ENCODE measurements around the gene SLC7A8. TPM values are rescaled to one million over a fixed set of nuclear protein-coding genes. Genes with fewer than 3 reads are reported as not detected.
"Not testable (repeated sequence)": the region's sequence is repeated elsewhere in the genome, so short reads cannot be mapped to it uniquely, and the experiment has no call there.

Gene SLC7A8
- total and polyA plus RNA-seq, 2 donors (not counting 1 experiment from before 2014, with no cell fraction given) = 0.25 to 1.1 TPM

DNA sequence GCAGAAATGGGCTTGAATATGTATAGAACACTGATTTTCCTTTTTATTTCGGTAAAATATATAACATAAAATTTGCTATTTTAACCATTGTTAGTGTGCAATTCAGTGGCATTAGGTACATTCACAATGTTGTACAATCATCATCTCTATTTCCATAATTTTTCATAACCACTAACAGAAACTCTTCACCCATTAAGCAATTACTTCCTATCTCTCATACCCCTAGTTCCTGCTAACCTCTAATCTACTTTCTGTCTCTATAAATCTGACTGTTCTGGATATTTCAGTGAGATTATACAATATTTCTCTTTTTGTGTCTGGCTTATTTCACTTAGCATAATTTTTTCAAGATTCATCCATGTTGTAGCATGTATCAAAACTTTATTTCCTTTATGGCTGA is 45.4 kb upstream of the SLC7A8 start:
- ChIA-PET POLR2A (no interaction called here), CTCF (interaction anchor here (0.7 kb wide), 1 partner anchor 243 kb away, joined by 4 read pairs; no protein-coding TSS in a partner anchor)
- WGBS (ENCODE audit: insufficient coverage) = no CpG with 5 or more reads among the region's 1 CpG
- H3K9ac ChIP-seq (ENCODE audit: low read length) = no peak overlapping the region
- no peak overlapping the region for H2AFZ ChIP-seq (ENCODE audit: insufficient read depth, low read depth, low read length, poor library complexity, severe bottlenecking)
- peaks cover 0 to 5% (median 0%) of the 10 kb centered on the region in 3 donors for H3K9me3 ChIP-seq (ENCODE audit: control extremely low read depth in 1 of 3, control insufficient read depth in 2 of 3, insufficient read depth in 1 of 3, low read length in 2 of 3)
- no peak overlapping the region for H3K4me3 ChIP-seq (ENCODE audit: control extremely low read depth in 1 of 5, extremely low read depth in 1 of 5, insufficient read depth in 1 of 5, low read depth in 2 of 5, low read length in 4 of 5)
- Mint-ChIP-seq H3K4me1 (peaks cover 2% of the 10 kb centered on the region), H3K4me3 (no peak overlapping the region), H3K27me3 (peaks cover 9% of the 10 kb centered on the region), H3K9me3 (ENCODE audit: insufficient read depth) (peaks cover 8% of the 10 kb centered on the region), H3K27ac (no peak overlapping the region)
- H3K79me2 ChIP-seq (ENCODE audit: control insufficient read depth, insufficient read depth, low read length) = no peaks in the 10 kb centered on the region
- H3K4me2 ChIP-seq (replicated peaks; ENCODE audit: low read depth, low read length, poor library complexity, severe bottlenecking) = no peak overlapping the region
- no peaks in the 10 kb centered on the region for H3K27me3 ChIP-seq (replicated peaks in 1 of 4; ENCODE audit: control extremely low read depth in 1 of 4, control insufficient read depth in 3 of 4, insufficient read depth in 4 of 4, low read length in 3 of 4)
- ATAC-seq (ENCODE audit: low read depth) = no peak
- no peak for DNase-seq
- intact Hi-C loops (cut with micrococcal nuclease) = no loop called here
- no peak overlapping the region for H3K27ac ChIP-seq (ENCODE audit: low read length in 2 of 2)
- H3K4me1 ChIP-seq (ENCODE audit: control insufficient read depth in 2 of 2, insufficient read depth in 2 of 2, low read length in 2 of 2) = no peaks in the 10 kb centered on the region
- H3K36me3 ChIP-seq (replicated peaks in 1 of 2; ENCODE audit: control extremely low read depth in 1 of 2, control insufficient read depth in 1 of 2, extremely low read depth in 1 of 2, insufficient read depth in 2 of 2, low read length in 1 of 2) = no peaks in the 10 kb centered on the region
- no peak for TF ChIP-seq EZH2 (IDR thresholded peaks at IDR 0.05; ENCODE audit: borderline replicate concordance, insufficient read depth, low read depth, low read length, poor library complexity, severe bottlenecking)
- TF ChIP-seq, protein P1, sequence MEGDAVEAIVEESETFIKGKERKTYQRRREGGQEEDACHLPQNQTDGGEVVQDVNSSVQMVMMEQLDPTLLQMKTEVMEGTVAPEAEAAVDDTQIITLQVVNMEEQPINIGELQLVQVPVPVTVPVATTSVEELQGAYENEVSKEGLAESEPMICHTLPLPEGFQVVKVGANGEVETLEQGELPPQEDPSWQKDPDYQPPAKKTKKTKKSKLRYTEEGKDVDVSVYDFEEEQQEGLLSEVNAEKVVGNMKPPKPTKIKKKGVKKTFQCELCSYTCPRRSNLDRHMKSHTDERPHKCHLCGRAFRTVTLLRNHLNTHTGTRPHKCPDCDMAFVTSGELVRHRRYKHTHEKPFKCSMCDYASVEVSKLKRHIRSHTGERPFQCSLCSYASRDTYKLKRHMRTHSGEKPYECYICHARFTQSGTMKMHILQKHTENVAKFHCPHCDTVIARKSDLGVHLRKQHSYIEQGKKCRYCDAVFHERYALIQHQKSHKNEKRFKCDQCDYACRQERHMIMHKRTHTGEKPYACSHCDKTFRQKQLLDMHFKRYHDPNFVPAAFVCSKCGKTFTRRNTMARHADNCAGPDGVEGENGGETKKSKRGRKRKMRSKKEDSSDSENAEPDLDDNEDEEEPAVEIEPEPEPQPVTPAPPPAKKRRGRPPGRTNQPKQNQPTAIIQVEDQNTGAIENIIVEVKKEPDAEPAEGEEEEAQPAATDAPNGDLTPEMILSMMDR (IDR thresholded peaks at IDR 0.05) = no peak
- no peaks in the 10 kb centered on the region for H4K20me1 ChIP-seq (ENCODE audit: control insufficient read depth, insufficient read depth, low read length, poor library complexity, severe bottlenecking)

DNA sequence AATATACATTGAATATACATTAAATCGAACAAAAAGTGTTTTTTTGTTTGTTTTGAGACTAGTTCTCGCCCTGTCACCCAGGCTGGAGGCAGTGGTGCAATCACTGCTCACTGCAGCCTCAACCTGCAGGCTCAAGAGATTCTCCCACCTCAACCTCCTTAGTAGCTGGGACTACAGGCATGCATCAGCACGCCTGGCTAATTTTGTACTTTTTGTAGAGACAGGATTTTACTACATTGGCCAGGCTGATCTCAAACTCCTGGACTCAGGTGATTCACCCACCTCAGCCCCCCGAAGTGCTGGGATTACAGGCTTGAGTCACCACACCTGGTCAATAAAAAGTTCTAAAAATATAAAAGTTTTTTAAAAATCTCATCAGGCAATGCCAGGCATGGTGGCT is 44.1 kb upstream of the SLC7A8 start:
- ChIA-PET POLR2A (no interaction called here), CTCF (interaction anchor here (0.7 kb wide), 1 partner anchor 39 kb away, joined by 3 read pairs; no protein-coding TSS in a partner anchor)
- no peaks in the 10 kb centered on the region for H3K27me3 ChIP-seq (replicated peaks in 1 of 4; ENCODE audit: control extremely low read depth in 1 of 4, control insufficient read depth in 3 of 4, insufficient read depth in 4 of 4, low read length in 3 of 4)
- H4K20me1 ChIP-seq (ENCODE audit: control insufficient read depth, insufficient read depth, low read length, poor library complexity, severe bottlenecking) = no peaks in the 10 kb centered on the region
- H3K4me3 Mint-ChIP-seq = no peak overlapping the region
- no peak overlapping the region for H3K4me2 ChIP-seq (replicated peaks; ENCODE audit: low read depth, low read length, poor library complexity, severe bottlenecking)
- H3K79me2 ChIP-seq (ENCODE audit: control insufficient read depth, insufficient read depth, low read length) = no peaks in the 10 kb centered on the region
- no peak overlapping the region for H3K27ac ChIP-seq (ENCODE audit: low read length in 2 of 2)
- no peak overlapping the region for H3K9ac ChIP-seq (ENCODE audit: low read length)
- H3K27ac Mint-ChIP-seq = no peak overlapping the region
- peaks cover 12% of the 10 kb centered on the region for H3K27me3 Mint-ChIP-seq
- TF ChIP-seq, protein P1 (IDR thresholded peaks at IDR 0.05) = no peak
- no peak for TF ChIP-seq EZH2 (IDR thresholded peaks at IDR 0.05; ENCODE audit: borderline replicate concordance, insufficient read depth, low read depth, low read length, poor library complexity, severe bottlenecking)
- no peaks in the 10 kb centered on the region for H3K4me1 ChIP-seq (ENCODE audit: control insufficient read depth in 2 of 2, insufficient read depth in 2 of 2, low read length in 2 of 2)
- H3K9me3 Mint-ChIP-seq (ENCODE audit: insufficient read depth) = peaks cover 8% of the 10 kb centered on the region
- no peak overlapping the region for H3K4me3 ChIP-seq (ENCODE audit: control extremely low read depth in 1 of 5, extremely low read depth in 1 of 5, insufficient read depth in 1 of 5, low read depth in 2 of 5, low read length in 4 of 5)
- intact Hi-C loops (cut with micrococcal nuclease) = no loop called here
- no peaks in the 10 kb centered on the region for H3K36me3 ChIP-seq (replicated peaks in 1 of 2; ENCODE audit: control extremely low read depth in 1 of 2, control insufficient read depth in 1 of 2, extremely low read depth in 1 of 2, insufficient read depth in 2 of 2, low read length in 1 of 2)
- peaks cover 2% of the 10 kb centered on the region for H3K4me1 Mint-ChIP-seq
- no peak overlapping the region for H2AFZ ChIP-seq (ENCODE audit: insufficient read depth, low read depth, low read length, poor library complexity, severe bottlenecking)
- ATAC-seq (ENCODE audit: low read depth) = no peak
- DNase-seq = no peak
- WGBS (ENCODE audit: insufficient coverage) = 86% methylated on average over 1 of the region's 4 CpGs
- peaks cover 0 to 5% (median 0%) of the 10 kb centered on the region in 3 donors for H3K9me3 ChIP-seq (ENCODE audit: control extremely low read depth in 1 of 3, control insufficient read depth in 2 of 3, insufficient read depth in 1 of 3, low read length in 2 of 3)

DNA sequence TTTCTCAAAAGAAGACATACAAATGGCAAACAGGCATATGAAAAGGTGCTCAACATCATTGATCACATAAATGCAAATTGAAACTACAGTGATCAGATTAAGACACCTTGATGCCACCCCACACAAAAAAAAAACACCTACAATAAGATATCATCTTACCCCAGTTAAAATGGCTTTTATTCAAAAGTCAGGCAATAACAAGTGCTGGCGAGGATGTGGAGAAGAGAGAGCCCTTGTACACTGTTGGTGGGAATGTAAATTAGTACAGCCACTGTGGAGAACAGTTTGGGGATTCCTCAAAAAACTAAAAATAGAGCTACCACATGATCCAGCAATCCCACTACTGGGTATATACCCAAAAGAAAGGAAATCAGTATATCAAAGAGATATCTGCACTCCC is 41.5 kb upstream of the SLC7A8 start:
- POLR2A ChIA-PET; CTCF ChIA-PET; H3K36me3 ChIP-seq (replicated peaks in 1 of 2; ENCODE audit: control extremely low read depth in 1 of 2, control insufficient read depth in 1 of 2, extremely low read depth in 1 of 2, insufficient read depth in 2 of 2, low read length in 1 of 2): not testable (repeated sequence)

More for the DNA sequence above, 41.5 kb upstream of the SLC7A8 start:
- H3K4me1 Mint-ChIP-seq; intact Hi-C loops (cut with micrococcal nuclease); H3K9me3 Mint-ChIP-seq (ENCODE audit: insufficient read depth); H2AFZ ChIP-seq (ENCODE audit: insufficient read depth, low read depth, low read length, poor library complexity, severe bottlenecking); H3K4me3 ChIP-seq (ENCODE audit: control extremely low read depth in 1 of 5, extremely low read depth in 1 of 5, insufficient read depth in 1 of 5, low read depth in 2 of 5, low read length in 4 of 5); H3K4me1 ChIP-seq (ENCODE audit: control insufficient read depth in 2 of 2, insufficient read depth in 2 of 2, low read length in 2 of 2); H3K4me2 ChIP-seq (replicated peaks; ENCODE audit: low read depth, low read length, poor library complexity, severe bottlenecking); H3K4me3 Mint-ChIP-seq; H3K27me3 ChIP-seq (replicated peaks in 1 of 4; ENCODE audit: control extremely low read depth in 1 of 4, control insufficient read depth in 3 of 4, insufficient read depth in 4 of 4, low read length in 3 of 4); H3K9me3 ChIP-seq (ENCODE audit: control extremely low read depth in 1 of 3, control insufficient read depth in 2 of 3, insufficient read depth in 1 of 3, low read length in 2 of 3); ATAC-seq (ENCODE audit: low read depth); H3K9ac ChIP-seq (ENCODE audit: low read length); DNase-seq; H3K79me2 ChIP-seq (ENCODE audit: control insufficient read depth, insufficient read depth, low read length); H3K27ac ChIP-seq (ENCODE audit: low read length in 2 of 2); H4K20me1 ChIP-seq (ENCODE audit: control insufficient read depth, insufficient read depth, low read length, poor library complexity, severe bottlenecking); H3K27ac Mint-ChIP-seq: not testable (repeated sequence)
- WGBS (ENCODE audit: insufficient coverage) = no CpG with 5 or more reads among the region's 1 CpG
- H3K27me3 Mint-ChIP-seq = peaks cover 23% of the 10 kb centered on the region

All from B cell (primary cell).